Choroid plexus epithelial cell (primary cell): ENCODE data around the gene OPRD1.

ENCODE experiments used
- DNase-seq: peaks from one replicate; pipeline ENCODE4 v3.0.0-alpha.2; 2010; ENCODE audit warnings: low read depth
- H3K4me3 ChIP-seq: 2 replicates; pipeline ENCODE4 v1.5.1; 2011; ENCODE audit warnings: low read depth, mild to moderate bottlenecking, control low read depth, low read length, moderate library complexity
- CTCF ChIP-seq: conservative IDR thresholded peaks from 2 replicates; pipeline ENCODE4 v1.5.1; 2011; ENCODE audit warnings: low read depth, mild to moderate bottlenecking, control low read depth, inconsistent platforms, low read length, moderate library complexity

The OPRD1 gene

GRCh38 chr1:28898405-28898881, 86.5 kb downstream of the OPRD1 start:
- no peak for DNase-seq
- no peak for TF ChIP-seq CTCF
- no peak overlapping the region for H3K4me3 ChIP-seq

- no peak for DNase-seq
- H3K4me3 ChIP-seq = no peak overlapping the region
- no peak for TF ChIP-seq CTCF
These were observed 87.3 kb downstream of the OPRD1 start for GRCh38 chr1:28899267-28899666.

- H3K4me3 ChIP-seq = no peak overlapping the region
- DNase-seq = no peak
- TF ChIP-seq CTCF = no peak
These were observed 88.6 kb downstream of the OPRD1 start for GRCh38 chr1:28900562-28900961.

- H3K4me3 ChIP-seq = no peak overlapping the region
- no peak for DNase-seq
- TF ChIP-seq CTCF = no peak
These were observed 90.8 kb downstream of the OPRD1 start for GRCh38 chr1:28902738-28903137.

- H3K4me3 ChIP-seq = no peak overlapping the region
- no peak for TF ChIP-seq CTCF
- DNase-seq = no peak
These were observed 94.1 kb downstream of the OPRD1 start for GRCh38 chr1:28905921-28906666.

- no peak overlapping the region for H3K4me3 ChIP-seq
- no peak for TF ChIP-seq CTCF
- no peak for DNase-seq
These were observed 97.2 kb downstream of the OPRD1 start for GRCh38 chr1:28909198-28909597.
